Stimulated activated naive CD8-positive, alpha-beta T cell treated with anti-CD3 and anti-CD28 coated beads, Interleukin-15, amount 100 ng/mL, for 72 hours (primary cell): ENCODE measurements around the gene PRR16.

Experiments
- ATAC-seq: fragments of 150-1000 bp; cut with Tn5 transposase; 2 replicates; pipeline ENCODE4 v1.10.0; 2021; ENCODE audit warnings: mild to moderate bottlenecking, moderate library complexity
- DNase-seq, 2 donors: peaks; one replicate each; pipeline ENCODE4 v3.0.0; 2021 to 2022
- H3K27ac Mint-ChIP-seq, 2 donors: one replicate each; pipeline ENCODE4 v1.8.0; 2022; ENCODE audit warnings: mild to moderate bottlenecking in 2 of 2, mixed read lengths in 2 of 2, moderate library complexity in 2 of 2
- H3K27me3 Mint-ChIP-seq: one replicate; pipeline ENCODE4 v1.8.0; 2022; ENCODE audit warnings: mixed read lengths
- H3K4me1 Mint-ChIP-seq: one replicate; pipeline ENCODE4 v1.8.0; 2022; ENCODE audit warnings: mild to moderate bottlenecking, mixed read lengths
- H3K4me3 Mint-ChIP-seq, 2 donors: one replicate each; pipeline ENCODE4 v1.8.0; 2022; ENCODE audit warnings: mild to moderate bottlenecking in 2 of 2, mixed read lengths in 2 of 2, moderate library complexity in 1 of 2
- H3K9me3 Mint-ChIP-seq, 2 donors: one replicate each; pipeline ENCODE4 v1.8.0; 2022; ENCODE audit warnings: mixed read lengths in 2 of 2

The PRR16 gene

DNA sequence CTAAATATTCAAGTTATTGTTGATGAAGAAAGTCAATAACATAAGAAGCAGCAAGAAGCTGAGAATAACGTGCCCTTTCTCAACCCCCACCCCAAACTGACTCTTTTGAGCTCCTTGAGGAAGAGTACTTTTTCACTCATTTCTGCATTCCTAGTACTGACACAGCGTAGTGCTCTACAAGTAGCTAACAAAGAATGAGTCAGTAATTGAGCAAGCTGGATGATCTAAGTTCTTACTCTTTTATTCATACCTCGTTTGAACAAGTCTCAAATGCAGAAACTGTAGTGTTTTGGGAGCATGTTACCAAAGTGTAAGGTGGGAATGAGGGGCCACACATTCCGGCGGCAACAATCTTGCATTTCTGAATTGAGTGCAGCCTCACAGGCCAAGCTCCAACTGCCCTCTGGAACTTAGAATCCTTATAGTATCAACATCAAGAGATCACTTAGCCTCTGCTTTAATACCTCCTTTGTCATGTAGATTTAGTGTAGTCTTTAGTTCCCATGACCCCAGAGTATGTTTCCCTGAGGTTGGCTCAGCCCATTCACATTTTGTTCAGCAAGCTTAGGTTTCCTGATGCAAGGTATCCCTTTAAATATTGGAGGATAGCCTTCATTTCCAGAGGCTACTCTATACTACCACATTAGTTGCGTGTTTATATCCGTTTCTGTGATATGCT lies 152.0 kb downstream of the PRR16 start:
- Mint-ChIP-seq H3K9me3 (peaks cover 6% of the 10 kb centered on the region in 2 donors), H3K4me1 (no peaks in the 10 kb centered on the region), H3K4me3 (no peak overlapping the region), H3K27me3 (no peaks in the 10 kb centered on the region), H3K27ac (no peak overlapping the region)
- DNase-seq (no peak), ATAC-seq (no peak)

DNA sequence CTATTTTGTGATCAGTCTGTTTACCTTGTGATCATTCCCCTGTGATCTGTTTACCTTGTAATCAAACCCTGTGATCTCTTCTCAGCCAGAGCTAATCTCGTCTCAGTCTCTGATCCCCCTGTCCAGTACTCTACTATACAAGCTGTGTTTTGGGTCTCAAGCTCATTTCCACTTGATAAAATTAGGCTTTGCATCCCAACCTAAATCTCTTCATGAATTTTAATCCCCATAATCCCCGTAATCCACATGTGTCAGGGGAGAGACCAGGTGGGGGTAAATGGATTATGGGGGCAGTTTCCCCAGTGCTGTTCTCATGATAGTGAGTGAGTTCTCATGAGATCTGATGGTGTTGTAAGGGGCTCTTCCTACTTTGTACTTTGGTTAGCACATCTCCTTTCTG lies 157.2 kb downstream of the PRR16 start:
- H3K27ac Mint-ChIP-seq = no peak overlapping the region
- no peaks in the 10 kb centered on the region for H3K4me1 Mint-ChIP-seq
- ATAC-seq (no peak), DNase-seq (no peak)
- H3K27me3 Mint-ChIP-seq = no peaks in the 10 kb centered on the region
- H3K4me3 Mint-ChIP-seq = no peak overlapping the region
- peaks cover 13 to 14% of the 10 kb centered on the region in 2 donors for H3K9me3 Mint-ChIP-seq

- ATAC-seq (no peak), DNase-seq (no peak)
- Mint-ChIP-seq H3K27ac (no peak overlapping the region), H3K27me3 (no peaks in the 10 kb centered on the region), H3K9me3 (peaks cover 13 to 14% of the 10 kb centered on the region in 2 donors), H3K4me1 (no peaks in the 10 kb centered on the region), H3K4me3 (no peak overlapping the region)
These were observed 160.0 kb downstream of the PRR16 start for GRCh38 chr5:120624021-120624563.

DNA sequence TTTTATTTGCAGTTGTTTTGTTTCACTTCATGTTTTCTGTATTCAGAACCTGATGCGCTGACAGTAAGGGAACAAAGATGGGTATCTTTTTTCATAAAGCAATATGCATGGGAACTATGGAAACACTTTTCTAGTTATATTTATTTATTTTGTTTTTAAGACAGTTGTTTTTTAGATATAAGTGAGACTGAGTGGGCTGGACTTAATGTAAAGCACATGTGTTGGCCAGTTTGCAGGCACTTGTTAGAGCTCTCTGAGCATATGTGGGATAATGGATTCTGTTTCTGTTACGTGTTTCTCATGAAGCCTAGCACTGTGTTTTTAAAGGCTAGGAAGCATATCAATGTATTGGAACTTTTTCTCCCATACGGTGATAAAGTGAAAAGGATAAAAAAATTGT lies 164.1 kb downstream of the PRR16 start:
- Mint-ChIP-seq H3K27ac (no peak overlapping the region), H3K4me3 (no peak overlapping the region), H3K9me3 (peaks cover 7 to 17% of the 10 kb centered on the region in 2 donors), H3K27me3 (no peaks in the 10 kb centered on the region), H3K4me1 (no peaks in the 10 kb centered on the region)
- ATAC-seq (no peak), DNase-seq (no peak)

GRCh38 chr5:120630550-120630949 lies 166.4 kb downstream of the PRR16 start:
- Mint-ChIP-seq H3K4me1 (no peaks in the 10 kb centered on the region), H3K9me3 (peaks cover 0 to 12% of the 10 kb centered on the region in 2 donors), H3K27ac (no peak overlapping the region), H3K27me3 (no peaks in the 10 kb centered on the region), H3K4me3 (no peak overlapping the region)
- ATAC-seq (no peak), DNase-seq (no peak)

DNA sequence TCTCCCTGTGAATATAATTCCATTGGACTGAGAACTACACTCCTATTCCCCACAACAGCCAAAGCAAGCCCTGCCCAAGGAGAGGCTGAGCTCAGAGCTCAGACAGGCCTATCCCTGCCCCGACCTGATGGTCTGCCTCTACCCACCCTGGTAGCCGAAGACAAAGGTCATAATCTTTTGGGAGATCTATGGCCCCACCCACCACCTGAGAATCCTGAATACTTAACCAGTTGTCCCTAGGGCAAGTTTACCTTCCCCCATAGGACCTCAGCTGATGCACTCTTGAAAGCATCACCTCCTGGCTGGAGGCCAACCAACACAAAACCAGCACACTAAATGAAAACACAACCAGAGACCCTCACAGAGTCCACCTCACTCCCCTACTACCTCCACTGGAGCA lies 167.5 kb downstream of the PRR16 start:
- no peak overlapping the region for H3K27ac Mint-ChIP-seq
- no peak for ATAC-seq

DNA sequence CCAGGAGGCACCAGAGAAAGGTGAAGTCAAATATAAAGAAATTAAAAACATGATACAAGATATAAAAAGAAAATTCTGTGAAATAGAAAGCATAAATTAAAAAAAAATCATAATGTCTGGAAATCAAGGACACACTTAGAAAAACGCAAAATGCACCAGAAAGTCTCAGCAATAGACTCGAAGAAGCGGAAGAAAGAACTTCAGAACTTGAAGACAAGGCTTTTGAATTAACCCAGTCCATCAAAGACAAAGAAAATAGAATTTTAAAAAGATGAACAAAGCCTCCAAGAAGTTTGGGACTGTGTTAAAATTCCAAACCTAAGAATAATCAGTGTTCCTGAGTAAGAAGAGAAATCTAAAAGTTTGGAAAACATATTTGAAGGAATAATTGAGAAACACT lies 168.3 kb downstream of the PRR16 start:
- ATAC-seq (no peak), DNase-seq (no peak)
- H3K4me1 Mint-ChIP-seq = no peaks in the 10 kb centered on the region
- no peaks in the 10 kb centered on the region for H3K27me3 Mint-ChIP-seq
- H3K4me3 Mint-ChIP-seq = no peak overlapping the region
- no peak overlapping the region for H3K27ac Mint-ChIP-seq
- H3K9me3 Mint-ChIP-seq = peaks cover 9 to 11% of the 10 kb centered on the region in 2 donors

More for the DNA sequence above, 167.5 kb downstream of the PRR16 start:
- DNase-seq = no peak
- H3K4me1 Mint-ChIP-seq = no peaks in the 10 kb centered on the region
- peaks cover 7 to 10% of the 10 kb centered on the region in 2 donors for H3K9me3 Mint-ChIP-seq
- no peaks in the 10 kb centered on the region for H3K27me3 Mint-ChIP-seq
- no peak overlapping the region for H3K4me3 Mint-ChIP-seq

DNA sequence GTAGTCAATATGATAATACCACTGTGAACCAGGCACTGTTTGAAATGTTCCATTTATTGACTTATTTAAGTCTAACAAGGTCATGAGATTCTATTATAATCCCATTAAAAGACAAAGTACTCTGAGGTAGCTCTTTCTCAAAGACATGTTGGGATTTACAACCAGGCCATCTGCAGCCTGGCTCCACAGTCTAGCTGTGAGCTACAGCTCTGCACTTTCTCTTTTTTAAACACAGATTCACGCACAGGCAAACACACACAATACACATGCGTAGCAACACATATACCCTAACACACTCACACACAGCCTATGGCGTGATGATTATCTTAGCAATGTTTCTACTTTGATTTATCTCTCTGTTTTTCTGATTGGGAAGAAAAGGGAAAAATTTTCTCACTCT lies 174.3 kb downstream of the PRR16 start:
- ATAC-seq (no peak), DNase-seq (no peak)
- Mint-ChIP-seq H3K27ac (no peak overlapping the region), H3K9me3 (peaks cover 6 to 9% of the 10 kb centered on the region in 2 donors), H3K27me3 (no peaks in the 10 kb centered on the region), H3K4me1 (no peaks in the 10 kb centered on the region), H3K4me3 (no peak overlapping the region)

DNA sequence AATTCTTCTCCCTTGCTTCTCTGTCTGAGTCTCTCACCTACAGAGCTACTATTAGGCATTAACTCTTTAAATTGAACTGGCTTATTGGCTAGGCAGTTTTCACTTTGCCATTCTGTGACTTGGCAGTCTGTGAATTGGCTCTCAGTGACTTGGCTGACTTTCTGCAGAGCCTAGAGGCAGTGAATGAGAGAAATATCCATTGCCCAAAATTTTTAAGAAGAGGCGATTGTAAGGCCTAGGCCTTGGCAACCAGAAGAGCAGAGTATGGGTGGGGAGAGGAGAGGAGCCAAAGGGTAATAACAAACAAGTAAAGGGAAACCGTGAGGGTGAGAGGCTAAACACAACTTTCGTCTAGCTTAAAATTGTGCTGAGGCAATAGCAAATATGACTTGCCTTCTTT lies 176.7 kb downstream of the PRR16 start:
- Mint-ChIP-seq H3K27me3 (no peaks in the 10 kb centered on the region), H3K9me3 (peaks cover 6 to 9% of the 10 kb centered on the region in 2 donors), H3K27ac (no peak overlapping the region), H3K4me3 (no peak overlapping the region), H3K4me1 (no peaks in the 10 kb centered on the region)
- ATAC-seq = no peak
- no peak for DNase-seq

DNA sequence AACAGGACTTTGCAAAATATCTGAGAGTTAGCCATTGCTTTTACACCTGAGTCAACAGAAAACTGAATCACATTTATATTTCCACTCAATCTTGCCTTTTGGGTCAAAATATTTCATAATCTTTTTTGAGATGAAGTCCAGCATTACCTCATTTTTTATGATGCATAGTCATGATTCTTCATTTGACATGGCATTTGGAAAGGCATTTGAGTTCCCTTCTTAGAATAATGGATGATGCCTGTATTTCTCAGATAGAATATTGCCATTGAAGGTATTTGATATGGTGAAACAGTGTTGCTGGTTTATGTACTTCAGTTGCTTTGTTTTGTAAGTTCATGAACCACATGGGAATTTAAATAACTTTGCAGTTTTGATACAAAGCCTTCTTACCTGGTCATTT lies 180.4 kb downstream of the PRR16 start:
- DNase-seq (no peak), ATAC-seq (no peak)
- no peaks in the 10 kb centered on the region for H3K4me1 Mint-ChIP-seq
- H3K9me3 Mint-ChIP-seq = no peaks in the 10 kb centered on the region
- no peak overlapping the region for H3K4me3 Mint-ChIP-seq
- H3K27me3 Mint-ChIP-seq = no peaks in the 10 kb centered on the region
- H3K27ac Mint-ChIP-seq = no peak overlapping the region

DNA sequence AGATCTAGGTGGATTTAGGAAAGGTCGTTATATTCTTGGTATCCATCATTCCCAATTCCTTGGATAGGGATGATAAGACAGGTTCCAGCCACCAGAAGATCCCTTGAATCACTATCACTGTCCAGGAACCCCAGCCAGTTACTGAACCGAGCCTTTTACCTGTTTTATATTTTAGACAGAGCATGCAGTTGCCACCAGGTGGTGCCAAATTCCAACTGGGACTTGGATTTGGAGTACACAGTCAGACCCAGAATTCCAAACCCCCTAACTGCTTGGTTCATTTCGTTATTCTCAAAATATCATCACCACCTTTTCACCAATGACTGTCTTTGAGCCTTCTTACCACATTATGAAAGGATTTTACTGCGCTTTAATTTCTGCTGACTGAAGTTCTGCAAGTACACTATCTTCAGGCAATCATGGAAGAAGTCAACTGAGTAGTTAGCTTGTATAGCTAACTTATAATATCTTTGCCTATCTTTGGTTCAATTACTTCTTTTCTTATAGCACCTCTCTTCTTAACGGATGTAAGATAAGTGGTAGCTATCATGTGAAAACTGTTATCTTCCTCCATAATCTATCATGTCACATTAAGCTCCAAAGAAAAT lies 191.8 kb downstream of the PRR16 start:
- H3K4me1 Mint-ChIP-seq = no peaks in the 10 kb centered on the region
- H3K27ac Mint-ChIP-seq = no peak overlapping the region
- DNase-seq = no peak
- no peak for ATAC-seq
- H3K27me3 Mint-ChIP-seq = no peaks in the 10 kb centered on the region
- no peak overlapping the region for H3K4me3 Mint-ChIP-seq
- H3K9me3 Mint-ChIP-seq = no peaks in the 10 kb centered on the region

- Mint-ChIP-seq H3K4me1 (no peaks in the 10 kb centered on the region), H3K4me3 (no peak overlapping the region), H3K9me3 (peaks cover 0 to 8% of the 10 kb centered on the region in 2 donors), H3K27ac (peak overlapping the region in 1 of 2 donors; percentile 17), H3K27me3 (no peaks in the 10 kb centered on the region)
- ATAC-seq (no peak), DNase-seq (no peak)
These were observed 193.0 kb downstream of the PRR16 start for GRCh38 chr5:120657104-120657503.

- Mint-ChIP-seq H3K4me3 (no peak overlapping the region), H3K27ac (no peak overlapping the region), H3K27me3 (no peaks in the 10 kb centered on the region), H3K9me3 (no peaks in the 10 kb centered on the region), H3K4me1 (no peaks in the 10 kb centered on the region)
- ATAC-seq (no peak), DNase-seq (no peak)
These were observed 213.4 kb downstream of the PRR16 start for GRCh38 chr5:120677481-120677880.

DNA sequence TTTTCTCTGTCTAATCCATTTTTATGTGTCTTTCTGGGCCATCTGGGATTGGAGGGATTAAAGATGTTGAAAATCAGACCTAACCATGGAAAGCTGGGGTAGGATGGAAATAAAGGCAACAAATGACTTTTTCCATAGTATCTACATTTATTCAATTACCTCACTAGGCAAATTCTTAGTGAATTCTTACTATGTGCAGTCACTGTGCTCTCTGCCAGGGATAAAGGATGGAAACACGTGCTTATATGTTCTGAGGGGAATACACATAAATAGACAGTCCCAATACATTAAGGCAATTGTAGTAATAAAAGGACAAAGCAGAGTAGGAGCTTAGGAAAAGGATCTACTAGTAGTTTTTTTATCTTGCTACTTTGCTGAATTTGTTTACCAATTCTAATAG lies 214.2 kb downstream of the PRR16 start:
- H3K27ac Mint-ChIP-seq = no peak overlapping the region
- no peaks in the 10 kb centered on the region for H3K27me3 Mint-ChIP-seq
- no peaks in the 10 kb centered on the region for H3K9me3 Mint-ChIP-seq
- no peak for DNase-seq
- no peaks in the 10 kb centered on the region for H3K4me1 Mint-ChIP-seq
- H3K4me3 Mint-ChIP-seq = no peak overlapping the region
- ATAC-seq = no peak

DNA sequence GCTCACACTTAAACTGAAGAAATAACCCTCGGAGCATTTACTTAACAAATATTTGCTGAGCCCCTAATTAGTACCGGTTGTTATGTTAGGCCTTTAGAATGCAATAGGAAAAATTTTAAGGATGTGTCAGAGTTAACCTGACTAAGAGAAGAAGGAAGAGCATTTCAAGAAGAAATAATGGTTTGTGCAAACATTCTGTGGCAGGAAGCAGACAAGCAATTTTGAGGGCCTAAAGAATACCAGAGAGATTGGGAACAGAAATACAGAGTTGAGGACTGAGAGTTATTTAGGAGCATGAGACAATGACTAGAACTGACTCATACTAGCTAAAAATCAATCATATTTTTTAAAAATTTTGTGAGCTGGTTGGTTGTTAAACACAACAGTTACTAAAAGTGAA lies 218.8 kb downstream of the PRR16 start:
- Mint-ChIP-seq H3K27me3 (no peaks in the 10 kb centered on the region), H3K9me3 (peaks cover 0 to 7% of the 10 kb centered on the region in 2 donors), H3K4me1 (no peaks in the 10 kb centered on the region), H3K27ac (no peak overlapping the region), H3K4me3 (no peak overlapping the region)
- no peak for DNase-seq
- no peak for ATAC-seq

- ATAC-seq (no peak), DNase-seq (no peak)
- no peak overlapping the region for H3K27ac Mint-ChIP-seq
- H3K4me1 Mint-ChIP-seq = no peaks in the 10 kb centered on the region
- H3K4me3 Mint-ChIP-seq = no peak overlapping the region
- H3K9me3 Mint-ChIP-seq = peaks cover 0 to 7% of the 10 kb centered on the region in 2 donors
- no peaks in the 10 kb centered on the region for H3K27me3 Mint-ChIP-seq
These were observed 219.5 kb downstream of the PRR16 start for GRCh38 chr5:120683580-120683979.
